Neural progenitor cell (in vitro differentiated cells): ENCODE data around the gene SLC23A2.

ENCODE experiments used
- CTCF ChIP-seq: fragments of 200-600 bp; sonication (generic); IDR thresholded peaks from 2 replicates; pipeline ENCODE4 v1.5.1; 2017; ENCODE audit warnings: antibody characterized with exemption, mild to moderate bottlenecking
- EZH2phosphoT487 ChIP-seq: fragments of 200-600 bp; sonication (generic); IDR thresholded peaks from 2 replicates; pipeline ENCODE4 v1.6.1; 2017; ENCODE audit warnings: antibody characterized with exemption

GRCh38 chr20:4904127-4904860, 97.0 kb downstream of the SLC23A2 start:
- TF ChIP-seq EZH2phosphoT487 (no peak), CTCF (no peak)
